OCI-LY3 (cell line): ENCODE data around the gene REX1BD.

ENCODE experiments used
- EZH2phosphoT487 ChIP-seq: fragments of 200-600 bp; shearing (Covaris generic); IDR thresholded peaks from 2 replicates; pipeline ENCODE4 v1.6.1; 2018; ENCODE audit warnings: antibody characterized with exemption, mixed run types, low read depth
- TF ChIP-seq, protein P1 (sequence below): fragments of 200-600, 300-600 bp; sonication (generic); IDR thresholded peaks from 2 replicates; pipeline ENCODE4 v1.5.1; 2014; ENCODE audit warnings: antibody characterized with exemption, low read length, low read depth

DNA sequence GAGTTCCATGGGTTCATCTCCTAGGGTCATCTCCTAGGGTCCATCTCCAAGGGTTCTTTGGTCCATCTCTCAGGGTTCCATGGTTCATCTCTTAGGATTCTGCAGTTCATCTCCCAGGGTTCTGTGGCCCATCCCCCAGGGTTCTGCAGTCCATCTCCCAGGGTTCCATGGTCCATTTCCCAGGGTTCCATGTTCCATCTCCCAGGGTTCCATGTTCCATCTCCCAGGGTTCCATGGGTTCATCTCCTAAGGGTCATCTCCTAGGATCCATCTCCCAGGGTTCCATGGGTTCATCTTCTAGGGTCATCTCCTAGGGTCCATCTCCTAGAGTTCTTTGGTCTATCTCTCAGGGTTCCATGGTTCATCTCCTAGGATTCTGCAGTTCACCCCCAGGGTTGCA lies 29.0 kb downstream of the REX1BD start:
- TF ChIP-seq, protein P1, sequence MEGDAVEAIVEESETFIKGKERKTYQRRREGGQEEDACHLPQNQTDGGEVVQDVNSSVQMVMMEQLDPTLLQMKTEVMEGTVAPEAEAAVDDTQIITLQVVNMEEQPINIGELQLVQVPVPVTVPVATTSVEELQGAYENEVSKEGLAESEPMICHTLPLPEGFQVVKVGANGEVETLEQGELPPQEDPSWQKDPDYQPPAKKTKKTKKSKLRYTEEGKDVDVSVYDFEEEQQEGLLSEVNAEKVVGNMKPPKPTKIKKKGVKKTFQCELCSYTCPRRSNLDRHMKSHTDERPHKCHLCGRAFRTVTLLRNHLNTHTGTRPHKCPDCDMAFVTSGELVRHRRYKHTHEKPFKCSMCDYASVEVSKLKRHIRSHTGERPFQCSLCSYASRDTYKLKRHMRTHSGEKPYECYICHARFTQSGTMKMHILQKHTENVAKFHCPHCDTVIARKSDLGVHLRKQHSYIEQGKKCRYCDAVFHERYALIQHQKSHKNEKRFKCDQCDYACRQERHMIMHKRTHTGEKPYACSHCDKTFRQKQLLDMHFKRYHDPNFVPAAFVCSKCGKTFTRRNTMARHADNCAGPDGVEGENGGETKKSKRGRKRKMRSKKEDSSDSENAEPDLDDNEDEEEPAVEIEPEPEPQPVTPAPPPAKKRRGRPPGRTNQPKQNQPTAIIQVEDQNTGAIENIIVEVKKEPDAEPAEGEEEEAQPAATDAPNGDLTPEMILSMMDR, result no peak
- TF ChIP-seq EZH2phosphoT487, result no peak
